ENCODE data around the gene LRRFIP2. TPM values are rescaled to one million over a fixed set of nuclear protein-coding genes. Genes with fewer than 3 reads are reported as not detected.

Gene LRRFIP2
- total and polyA plus RNA-seq, 2 of the 8 experiments (the other 6 are each of a cell fraction or from before 2014, with no cell fraction given), result 8.8 to 25.6 TPM

GRCh38 chr3:37150621-37151020, 23.8 kb downstream of the LRRFIP2 start:
- no peak overlapping the region for H3K56ac ChIP-seq (replicated peaks; ENCODE audit: insufficient read length, low read depth, low read length)
- no peak overlapping the region for H2AK5ac ChIP-seq (ENCODE audit: low read depth, low read length)
- ChIA-PET CTCF (ENCODE audit: partially characterized antibody) (no interaction called here), POLR2A (ENCODE audit: partially characterized antibody) (no interaction called here)
- no peak overlapping the region for H2BK120ac ChIP-seq (replicated peaks; ENCODE audit: low read depth, low read length)
- H3K36me3 ChIP-seq (ENCODE audit: control insufficient read depth in 2 of 4, insufficient read depth in 4 of 4, low read length in 3 of 4), result peaks cover 0 to 8% (median under 1%) of the 10 kb centered on the region in 4 experiments; a peak in 2 of 8 replicates
- H3K9ac ChIP-seq (replicated peaks in 1 of 4; ENCODE audit: extremely low read depth in 1 of 4, low read depth in 3 of 4, low read length in 3 of 4), result no peak overlapping the region
- no peaks in the 10 kb centered on the region for H3K27me3 ChIP-seq (replicated peaks in 1 of 4; ENCODE audit: control insufficient read depth in 3 of 4, extremely low read depth in 1 of 4, insufficient read depth in 3 of 4, low read length in 3 of 4)
- H4K5ac ChIP-seq (ENCODE audit: insufficient read length, low read depth, low read length), result no peak overlapping the region
- WGBS, 2 experiments (ENCODE audit: extremely low coverage in 1 of 2, insufficient coverage in 1 of 2, insufficient read length in 1 of 2, insufficient replicate concordance in 2 of 2, low coverage in 1 of 2, low lambda C conversion rate in 2 of 2, missing lambda C conversion rate in 1 of 2), result 95% methylated on average over 1 of the region's 1 CpG; no CpG with 5 or more reads in 1 of the 2 experiments
- no peak overlapping the region for H2BK15ac ChIP-seq (ENCODE audit: low read length)
- H3K4ac ChIP-seq (replicated peaks; ENCODE audit: insufficient read length, low read depth, low read length), result no peak overlapping the region
- H3K79me2 ChIP-seq (ENCODE audit: control insufficient read depth in 1 of 2, insufficient read depth in 2 of 2, low read length in 2 of 2), result no peaks in the 10 kb centered on the region
- no peak overlapping the region for H3K27ac ChIP-seq (ENCODE audit: low read depth, low read length)
- H3K23ac ChIP-seq (ENCODE audit: insufficient read length), result no peak overlapping the region
- no peak overlapping the region for H3K14ac ChIP-seq (ENCODE audit: insufficient read length)
- no peaks in the 10 kb centered on the region for H3K79me1 ChIP-seq (ENCODE audit: low read depth, low read length)
- H3K4me2 ChIP-seq (ENCODE audit: insufficient read depth in 1 of 2, low read depth in 2 of 2, low read length in 2 of 2), result no peak overlapping the region
- H4K91ac ChIP-seq (replicated peaks; ENCODE audit: insufficient read length, low read length), result no peak overlapping the region
- no peak for TF ChIP-seq POLR2A (IDR thresholded peaks at IDR 0.05; ENCODE audit: control extremely low read depth in 1 of 2, low read depth in 2 of 2, low read length in 2 of 2)
- TF ChIP-seq EZH2 (IDR thresholded peaks at IDR 0.05; ENCODE audit: low read depth, low read length, severe bottlenecking), result no peak
- no peak for TF ChIP-seq POLR2AphosphoS5 (IDR thresholded peaks at IDR 0.05; ENCODE audit: low read depth, low read length)
- no peak for TF ChIP-seq FOSL1 (IDR thresholded peaks at IDR 0.05; ENCODE audit: insufficient read depth, low read depth, low read length)
- TF ChIP-seq SP1 (IDR thresholded peaks at IDR 0.05; ENCODE audit: low read depth, low read length), result no peak
- no peak for TF ChIP-seq SUZ12 (IDR thresholded peaks at IDR 0.05; ENCODE audit: low read length)
- no peak for TF ChIP-seq SRF (IDR thresholded peaks at IDR 0.05; ENCODE audit: low read depth, low read length)
- no peak for TF ChIP-seq BACH1 (IDR thresholded peaks at IDR 0.05; ENCODE audit: low read length)
- no peaks in the 10 kb centered on the region for H3K9me3 ChIP-seq (ENCODE audit: insufficient read depth in 2 of 2, low read depth in 1 of 2, low read length in 1 of 2)
- no peak overlapping the region for H2BK5ac ChIP-seq (ENCODE audit: low read depth, low read length)
- H3K4me1 ChIP-seq (replicated peaks in 1 of 4; ENCODE audit: control insufficient read depth in 3 of 4, insufficient read depth in 4 of 4, low read length in 3 of 4), result no peaks in the 10 kb centered on the region
- no peaks in the 10 kb centered on the region for H4K20me1 ChIP-seq (replicated peaks in 1 of 2; ENCODE audit: control insufficient read depth in 1 of 2, insufficient read depth in 2 of 2, low read length in 2 of 2)
- FAIRE-seq (no peak), DNase-seq (ENCODE audit: low read depth in 1 of 2, low spot score in 2 of 2) (no peak)
- no peak overlapping the region for H2AFZ ChIP-seq (ENCODE audit: low read length)
- no peak overlapping the region for H2BK12ac ChIP-seq (ENCODE audit: low read depth, low read length)
- H3K4me3 ChIP-seq (ENCODE audit: extremely low read depth in 1 of 4, insufficient read depth in 2 of 4, low read depth in 3 of 4, low read length in 4 of 4), result no peak overlapping the region
- no peak overlapping the region for H4K8ac ChIP-seq (ENCODE audit: extremely low read depth, insufficient read depth, low read length)
- H3K18ac ChIP-seq (ENCODE audit: extremely low read depth, low read length), result no peak overlapping the region
- no peak overlapping the region for H2BK20ac ChIP-seq (ENCODE audit: low read length)
- no peaks in the 10 kb centered on the region for H3K23me2 ChIP-seq (ENCODE audit: low read depth, low read length)
